ENCODE results near the gene MYBL2. TPM values are rescaled to one million over a fixed set of nuclear protein-coding genes. Genes with fewer than 3 reads are reported as not detected.

MYBL2 gene
- total RNA-seq, 4 donors from 2014 or later = 0.19 to 2.3 TPM; not detected in 2

GRCh38 chr20:43762911-43763310 is 96.0 kb downstream of the MYBL2 start:
- ATAC-seq (ENCODE audit: low FRiP score) (no peak), DNase-seq (ENCODE audit: low spot score) (no peak)
- TF ChIP-seq, protein P1, sequence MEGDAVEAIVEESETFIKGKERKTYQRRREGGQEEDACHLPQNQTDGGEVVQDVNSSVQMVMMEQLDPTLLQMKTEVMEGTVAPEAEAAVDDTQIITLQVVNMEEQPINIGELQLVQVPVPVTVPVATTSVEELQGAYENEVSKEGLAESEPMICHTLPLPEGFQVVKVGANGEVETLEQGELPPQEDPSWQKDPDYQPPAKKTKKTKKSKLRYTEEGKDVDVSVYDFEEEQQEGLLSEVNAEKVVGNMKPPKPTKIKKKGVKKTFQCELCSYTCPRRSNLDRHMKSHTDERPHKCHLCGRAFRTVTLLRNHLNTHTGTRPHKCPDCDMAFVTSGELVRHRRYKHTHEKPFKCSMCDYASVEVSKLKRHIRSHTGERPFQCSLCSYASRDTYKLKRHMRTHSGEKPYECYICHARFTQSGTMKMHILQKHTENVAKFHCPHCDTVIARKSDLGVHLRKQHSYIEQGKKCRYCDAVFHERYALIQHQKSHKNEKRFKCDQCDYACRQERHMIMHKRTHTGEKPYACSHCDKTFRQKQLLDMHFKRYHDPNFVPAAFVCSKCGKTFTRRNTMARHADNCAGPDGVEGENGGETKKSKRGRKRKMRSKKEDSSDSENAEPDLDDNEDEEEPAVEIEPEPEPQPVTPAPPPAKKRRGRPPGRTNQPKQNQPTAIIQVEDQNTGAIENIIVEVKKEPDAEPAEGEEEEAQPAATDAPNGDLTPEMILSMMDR (IDR thresholded peaks at IDR 0.05) = no peak

DNA sequence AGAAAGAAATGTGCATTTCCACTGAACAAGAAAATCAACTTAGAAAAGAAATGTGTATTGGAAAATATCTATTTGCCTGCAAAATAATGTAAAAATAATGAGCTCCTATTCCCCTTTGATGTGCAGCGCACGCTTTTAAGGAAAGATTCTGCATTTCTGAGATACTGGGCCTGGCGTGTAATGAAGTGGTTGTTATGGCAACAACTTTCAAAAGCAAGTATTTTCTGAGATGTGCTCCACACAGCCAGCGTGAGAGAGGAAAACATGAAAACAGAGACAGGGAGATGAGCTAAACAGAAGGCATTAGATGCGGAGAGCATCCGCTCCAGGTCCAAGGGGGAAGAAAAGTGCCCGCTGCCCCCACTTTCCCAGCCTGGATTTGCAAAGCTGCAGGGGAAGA is 99.0 kb downstream of the MYBL2 start:
- TF ChIP-seq, protein P1 (IDR thresholded peaks at IDR 0.05) = no peak
- ATAC-seq (ENCODE audit: low FRiP score) = no peak
- no peak for DNase-seq (ENCODE audit: low spot score)

Other genes starting within 250 kb of the MYBL2 start
- 100 to 1,000 TPM in 1 of 4 donors, 10 to 100 TPM in 3; 64.4 to 122 (median 81.7) TPM for gene SRSF6, start 209.2 kb upstream of the MYBL2 start, total RNA-seq
- gene L3MBTL1, start 159.4 kb upstream of the MYBL2 start, total RNA-seq = 1 to 10 TPM; 6.5 to 9.8 (median 7.4) TPM
- gene SGK2, start 108.1 kb upstream of the MYBL2 start, total RNA-seq = 10 to 100 TPM in 3 of 4 donors, 1 to 10 TPM in 1; 3.6 to 15.1 (median 14.4) TPM
- 10 to 100 TPM; 16.9 to 54.7 (median 19.1) TPM for gene IFT52, start 76.2 kb upstream of the MYBL2 start, total RNA-seq
- gene GTSF1L, start 59.9 kb downstream of the MYBL2 start, total RNA-seq = not detected
- gene TOX2, start 247.7 kb downstream of the MYBL2 start, total RNA-seq = 1 to 10 TPM in 2 of 4 donors, under 1 TPM in 2; 0.44 to 7.1 (median 1.0) TPM

All from omental fat pad (tissue), 4 donors.